Fibroblast of pulmonary artery (primary cell): Measurements from ENCODE around the gene TTI1.
A peak's percentile ranks its signal among the peaks of the same experiment; 100 is the strongest.

ENCODE experiments used
- DNase-seq: peaks from one replicate; pipeline ENCODE4 v3.0.0-alpha.2; 2010; ENCODE audit warnings: low read depth
- H3K4me3 ChIP-seq: replicated peaks from 2 replicates; pipeline ENCODE4 v1.5.1; 2011; ENCODE audit warnings: low read depth, mild to moderate bottlenecking, control low read depth, low read length, moderate library complexity
- TF ChIP-seq, protein P1 (sequence below): IDR thresholded peaks from 2 replicates; pipeline ENCODE4 v1.5.1; 2011; ENCODE audit warnings: mild to moderate bottlenecking, control low read depth, low read length, inconsistent platforms; ENCODE audit errors: missing control alignments

TTI1 gene

DNA sequence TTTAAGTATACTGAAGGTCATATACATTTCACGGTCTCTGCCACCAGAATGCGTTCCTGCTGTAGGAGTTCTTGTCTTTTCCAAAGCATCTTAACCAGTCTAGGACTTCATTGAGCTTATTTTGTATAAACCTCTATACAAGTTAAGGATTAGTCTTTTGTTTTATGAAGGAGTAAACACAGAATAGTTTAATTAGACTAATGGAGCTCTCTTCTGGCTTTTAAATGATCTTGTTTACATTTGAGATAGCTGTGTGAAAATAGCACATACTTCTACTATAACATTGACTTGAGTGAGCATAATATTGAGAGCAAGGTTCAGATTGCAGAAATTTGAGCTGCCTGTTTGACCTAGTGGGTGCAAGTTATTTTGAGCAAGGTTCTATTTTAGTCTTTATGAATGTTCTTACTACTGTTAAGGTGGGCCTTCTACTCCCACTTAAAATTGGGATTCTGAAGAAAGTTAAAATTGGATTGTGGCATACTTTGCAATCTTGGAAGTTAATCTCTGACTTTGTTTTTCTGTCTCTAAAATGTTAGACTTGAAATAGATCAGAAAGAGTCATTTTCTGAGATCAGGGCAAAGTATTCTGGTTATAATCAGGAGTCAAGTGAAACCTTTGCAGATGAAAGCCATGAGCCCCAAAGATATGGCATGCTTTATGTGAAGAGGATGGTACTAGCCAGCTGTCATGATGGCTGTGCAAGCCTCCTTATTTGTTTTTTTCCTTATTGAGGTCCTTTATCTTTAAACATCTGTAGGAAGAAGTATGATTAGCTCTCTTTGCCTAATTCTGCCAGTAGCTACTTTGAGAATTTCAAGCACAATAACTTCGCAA is 42.1 kb upstream of the TTI1 start:
- no peak for DNase-seq
- no peak overlapping the region for H3K4me3 ChIP-seq
- TF ChIP-seq, protein P1, sequence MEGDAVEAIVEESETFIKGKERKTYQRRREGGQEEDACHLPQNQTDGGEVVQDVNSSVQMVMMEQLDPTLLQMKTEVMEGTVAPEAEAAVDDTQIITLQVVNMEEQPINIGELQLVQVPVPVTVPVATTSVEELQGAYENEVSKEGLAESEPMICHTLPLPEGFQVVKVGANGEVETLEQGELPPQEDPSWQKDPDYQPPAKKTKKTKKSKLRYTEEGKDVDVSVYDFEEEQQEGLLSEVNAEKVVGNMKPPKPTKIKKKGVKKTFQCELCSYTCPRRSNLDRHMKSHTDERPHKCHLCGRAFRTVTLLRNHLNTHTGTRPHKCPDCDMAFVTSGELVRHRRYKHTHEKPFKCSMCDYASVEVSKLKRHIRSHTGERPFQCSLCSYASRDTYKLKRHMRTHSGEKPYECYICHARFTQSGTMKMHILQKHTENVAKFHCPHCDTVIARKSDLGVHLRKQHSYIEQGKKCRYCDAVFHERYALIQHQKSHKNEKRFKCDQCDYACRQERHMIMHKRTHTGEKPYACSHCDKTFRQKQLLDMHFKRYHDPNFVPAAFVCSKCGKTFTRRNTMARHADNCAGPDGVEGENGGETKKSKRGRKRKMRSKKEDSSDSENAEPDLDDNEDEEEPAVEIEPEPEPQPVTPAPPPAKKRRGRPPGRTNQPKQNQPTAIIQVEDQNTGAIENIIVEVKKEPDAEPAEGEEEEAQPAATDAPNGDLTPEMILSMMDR, result no peak

DNA sequence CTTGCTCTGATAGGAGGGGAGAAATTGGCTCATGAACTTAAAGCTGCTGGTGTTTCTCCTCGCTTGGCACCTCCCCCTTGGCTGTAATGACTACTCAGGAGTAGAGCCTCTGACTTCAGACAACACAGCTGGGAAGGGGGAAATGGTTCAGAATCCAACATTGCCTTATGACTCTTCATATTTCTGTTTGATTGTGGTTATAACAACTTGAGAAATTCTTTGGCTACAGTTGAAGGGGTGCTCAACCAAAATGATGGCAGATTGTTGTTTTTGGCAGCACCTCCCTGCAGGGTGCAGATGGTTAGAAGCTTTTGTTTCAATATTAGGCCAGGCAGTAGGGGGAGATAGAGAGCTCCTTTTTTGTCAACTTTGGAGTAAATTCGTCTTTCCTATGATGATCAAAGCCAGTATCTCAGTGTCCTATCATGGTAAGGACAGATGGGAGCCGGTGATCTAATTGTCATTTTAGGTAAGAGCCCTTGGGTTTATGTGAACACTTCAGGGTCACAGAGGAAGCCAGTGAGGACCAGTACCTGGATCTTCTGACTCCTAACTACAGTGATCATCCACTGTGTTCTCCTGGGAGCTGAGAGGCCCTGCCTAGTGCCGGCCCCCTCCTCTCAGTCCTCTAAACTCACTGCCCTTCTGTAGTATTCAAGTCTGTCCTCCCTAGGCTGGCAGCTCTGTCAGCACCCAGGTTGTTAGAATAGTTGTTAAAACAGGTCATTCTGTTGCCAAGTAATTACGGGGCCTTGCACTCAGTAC is 40.2 kb upstream of the TTI1 start:
- H3K4me3 ChIP-seq, result no peak overlapping the region
- TF ChIP-seq, protein P1, result peak; percentile 85
- peak; percentile 97 for DNase-seq

DNA sequence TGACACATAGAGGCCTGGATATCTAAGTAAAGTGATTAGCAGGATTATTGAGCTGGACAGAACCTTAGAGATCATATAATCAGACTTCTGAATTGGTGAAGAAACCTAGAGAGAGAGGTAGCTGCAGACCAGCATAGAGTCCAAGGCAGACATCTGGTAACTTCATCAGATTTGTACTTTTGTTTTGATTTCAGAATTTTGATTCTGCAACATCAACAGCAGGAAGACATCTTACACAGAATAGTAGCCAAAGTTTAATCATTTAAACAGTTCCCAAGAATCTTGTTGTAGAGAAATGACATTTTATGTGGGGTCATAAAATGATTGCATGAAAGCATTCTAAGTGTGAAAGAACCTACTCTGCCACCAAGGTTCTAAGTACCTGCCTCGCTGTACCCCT is 39.6 kb upstream of the TTI1 start:
- no peak overlapping the region for H3K4me3 ChIP-seq
- no peak for DNase-seq
- TF ChIP-seq, protein P1, result no peak

DNA sequence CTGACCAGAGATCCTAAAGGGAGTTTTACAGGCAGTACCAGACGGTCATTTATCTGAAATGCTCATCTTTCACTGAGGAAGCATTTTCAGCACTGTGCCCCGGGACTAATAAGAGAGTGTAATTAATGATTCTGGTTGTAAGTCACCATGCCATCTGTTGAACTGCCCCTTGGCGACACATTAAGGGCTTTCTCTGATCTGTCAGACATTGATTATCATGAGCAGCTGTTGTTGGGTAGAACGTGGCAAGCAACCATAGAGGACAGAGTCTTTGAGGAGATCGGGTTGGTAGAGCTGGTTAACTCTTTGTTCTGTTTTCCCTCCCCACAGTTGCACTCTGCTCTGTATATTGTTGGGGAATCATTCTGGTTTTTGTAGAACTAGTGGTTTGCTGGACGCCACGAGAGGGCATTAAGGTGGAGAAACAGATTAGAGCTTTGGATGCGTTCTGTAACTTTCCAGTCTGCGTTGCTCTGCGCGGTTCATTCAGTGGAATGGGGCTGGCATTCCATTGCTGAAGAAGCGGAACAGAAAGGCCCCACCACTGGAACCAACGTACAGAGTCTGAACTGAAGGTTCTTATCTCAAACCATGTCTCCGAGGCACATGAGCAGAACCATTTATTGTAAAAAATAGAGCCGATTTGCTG is 34.6 kb upstream of the TTI1 start:
- TF ChIP-seq, protein P1, result no peak
- DNase-seq, result no peak
- H3K4me3 ChIP-seq, result no peak overlapping the region

DNA sequence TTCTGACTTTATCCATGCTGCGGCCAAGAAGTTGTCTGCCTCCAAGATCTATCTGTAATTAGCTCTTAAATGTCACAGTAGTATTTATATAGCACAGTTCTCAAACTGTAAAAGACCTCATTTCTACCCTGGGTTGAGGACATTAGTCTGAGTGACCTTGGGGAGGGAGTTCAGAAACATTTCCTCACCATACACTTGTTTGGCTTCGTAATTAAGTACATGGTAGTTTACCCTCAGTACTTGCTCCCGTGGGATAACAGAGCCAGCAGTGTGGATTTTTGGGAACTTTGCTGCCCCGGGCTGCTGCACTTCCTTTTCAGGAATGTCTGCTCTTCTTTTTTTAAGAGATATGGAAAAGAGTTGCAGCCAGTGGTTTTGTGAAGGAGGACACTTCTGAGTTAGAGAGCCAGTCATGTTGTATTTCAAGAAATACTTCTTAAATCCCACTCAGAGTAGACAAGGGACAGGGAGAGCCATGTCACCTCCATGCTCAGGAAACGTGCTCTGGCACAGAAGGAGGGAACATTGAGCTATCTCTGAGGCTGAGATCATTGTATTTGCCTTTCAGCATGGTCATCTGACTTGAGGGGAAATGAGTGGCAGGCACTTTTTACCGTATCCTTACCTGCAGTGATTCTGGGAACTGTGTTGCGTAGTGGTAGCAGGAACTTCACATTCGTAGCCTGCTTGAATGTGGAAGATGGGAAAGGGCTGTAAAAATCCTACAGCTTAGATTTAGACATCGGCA is 33.9 kb upstream of the TTI1 start:
- no peak overlapping the region for H3K4me3 ChIP-seq
- DNase-seq, result no peak
- TF ChIP-seq, protein P1, result no peak

DNA sequence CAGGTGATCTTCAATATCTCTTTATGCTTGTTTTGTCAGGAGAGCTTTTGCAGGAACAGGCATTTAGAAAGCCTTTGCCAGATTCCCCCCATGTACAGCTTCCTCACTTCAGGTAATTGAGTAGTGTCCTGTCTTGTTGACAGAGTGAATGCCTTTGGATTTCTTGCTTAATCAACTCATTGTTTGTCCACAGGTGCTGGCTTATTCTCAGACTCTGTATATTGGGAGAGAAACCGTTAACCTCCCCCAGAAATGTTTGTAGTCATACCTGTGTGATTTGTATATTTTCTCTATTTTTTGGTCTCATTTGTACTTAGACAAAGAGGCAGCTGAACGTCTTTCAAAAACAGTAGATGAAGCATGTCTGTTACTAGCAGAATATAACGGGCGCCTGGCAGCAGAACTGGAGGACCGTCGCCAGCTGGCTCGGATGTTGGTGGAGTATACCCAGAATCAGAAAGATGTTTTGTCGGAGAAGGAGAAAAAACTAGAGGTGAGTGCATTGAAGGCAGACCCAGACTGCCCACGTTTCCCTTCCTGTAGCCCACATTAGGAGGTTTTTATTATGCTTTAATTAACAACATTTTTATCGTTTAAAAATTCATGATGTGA is 32.6 kb upstream of the TTI1 start:
- no peak overlapping the region for H3K4me3 ChIP-seq
- TF ChIP-seq, protein P1, result no peak
- DNase-seq, result no peak
